Bronchial epithelial cell (primary cell): ENCODE results near the gene IFI44. TPM values are rescaled to one million over a fixed set of nuclear protein-coding genes. Genes with fewer than 3 reads are reported as not detected.

Experiments used
- DNase-seq: peaks from one replicate; pipeline ENCODE4 v3.0.0-alpha.2; 2010; ENCODE audit warnings: low read depth
- FAIRE-seq: peaks from 2 replicates; lab custom pipeline; 2011; peaks lifted over from hg19 to GRCh38; lab: Jason Lieb, UNC
- H3K27me3 ChIP-seq: 2 replicates; pipeline ENCODE4 v1.5.1; 2011; ENCODE audit warnings: low read length; ENCODE audit not compliant: control insufficient read depth, insufficient read depth
- H3K36me3 ChIP-seq: 2 replicates; pipeline ENCODE4 v1.5.1; 2011; ENCODE audit warnings: low read length; ENCODE audit not compliant: control insufficient read depth, insufficient read depth
- H3K4me3 ChIP-seq: 2 replicates; pipeline ENCODE4 v1.5.1; 2011; ENCODE audit warnings: mild to moderate bottlenecking, low read depth, low read length, control low read depth
- total RNA-seq: library from RNA; depleted of rRNA; stranded (reverse); fragments of >200 nt; gene quantifications from 2 replicates; pipeline ENCODE4 v1.2.1, GENCODE V29; 2014
- TF ChIP-seq, protein P1 (sequence below): IDR thresholded peaks from 2 replicates; pipeline ENCODE4 v1.5.1; 2011; ENCODE audit warnings: mild to moderate bottlenecking, moderate library complexity, low read length, control low read depth, inconsistent platforms; ENCODE audit not compliant: insufficient read depth, severe bottlenecking

IFI44 gene
- total RNA-seq, 1 donor from 2014 or later, result 0.26 TPM

DNA sequence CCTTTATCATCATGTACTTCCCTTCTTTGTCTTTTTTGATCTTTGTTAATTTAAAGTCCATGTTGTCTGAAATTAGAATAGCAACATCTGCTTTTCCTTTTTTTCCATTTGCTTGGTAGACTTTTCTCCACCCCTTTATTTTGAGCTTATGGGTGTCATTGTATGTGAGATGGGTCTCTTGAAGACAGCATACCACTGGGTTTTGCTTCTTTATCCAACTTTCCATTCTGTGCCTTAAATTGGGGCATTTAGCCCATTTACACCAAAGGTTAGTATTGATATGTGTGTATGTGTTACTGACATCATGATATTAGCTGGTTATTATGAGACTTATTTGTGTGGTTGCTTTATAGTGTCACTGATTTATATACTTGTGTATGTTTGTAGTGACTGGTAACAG is 50.2 kb downstream of the IFI44 start:
- Histone ChIP-seq H3K27me3 (no peaks in the 10 kb centered on the region), H3K36me3 (no peaks in the 10 kb centered on the region), H3K4me3 (no peak overlapping the region)
- FAIRE-seq, result no peak
- TF ChIP-seq, protein P1, sequence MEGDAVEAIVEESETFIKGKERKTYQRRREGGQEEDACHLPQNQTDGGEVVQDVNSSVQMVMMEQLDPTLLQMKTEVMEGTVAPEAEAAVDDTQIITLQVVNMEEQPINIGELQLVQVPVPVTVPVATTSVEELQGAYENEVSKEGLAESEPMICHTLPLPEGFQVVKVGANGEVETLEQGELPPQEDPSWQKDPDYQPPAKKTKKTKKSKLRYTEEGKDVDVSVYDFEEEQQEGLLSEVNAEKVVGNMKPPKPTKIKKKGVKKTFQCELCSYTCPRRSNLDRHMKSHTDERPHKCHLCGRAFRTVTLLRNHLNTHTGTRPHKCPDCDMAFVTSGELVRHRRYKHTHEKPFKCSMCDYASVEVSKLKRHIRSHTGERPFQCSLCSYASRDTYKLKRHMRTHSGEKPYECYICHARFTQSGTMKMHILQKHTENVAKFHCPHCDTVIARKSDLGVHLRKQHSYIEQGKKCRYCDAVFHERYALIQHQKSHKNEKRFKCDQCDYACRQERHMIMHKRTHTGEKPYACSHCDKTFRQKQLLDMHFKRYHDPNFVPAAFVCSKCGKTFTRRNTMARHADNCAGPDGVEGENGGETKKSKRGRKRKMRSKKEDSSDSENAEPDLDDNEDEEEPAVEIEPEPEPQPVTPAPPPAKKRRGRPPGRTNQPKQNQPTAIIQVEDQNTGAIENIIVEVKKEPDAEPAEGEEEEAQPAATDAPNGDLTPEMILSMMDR, result no peak
- no peak for DNase-seq

GRCh38 chr1:78702426-78702825 is 52.8 kb downstream of the IFI44 start:
- DNase-seq, result no peak
- Histone ChIP-seq H3K36me3 (no peaks in the 10 kb centered on the region), H3K4me3 (no peak overlapping the region), H3K27me3 (no peaks in the 10 kb centered on the region)
- no peak for FAIRE-seq
- TF ChIP-seq, protein P1, result no peak

DNA sequence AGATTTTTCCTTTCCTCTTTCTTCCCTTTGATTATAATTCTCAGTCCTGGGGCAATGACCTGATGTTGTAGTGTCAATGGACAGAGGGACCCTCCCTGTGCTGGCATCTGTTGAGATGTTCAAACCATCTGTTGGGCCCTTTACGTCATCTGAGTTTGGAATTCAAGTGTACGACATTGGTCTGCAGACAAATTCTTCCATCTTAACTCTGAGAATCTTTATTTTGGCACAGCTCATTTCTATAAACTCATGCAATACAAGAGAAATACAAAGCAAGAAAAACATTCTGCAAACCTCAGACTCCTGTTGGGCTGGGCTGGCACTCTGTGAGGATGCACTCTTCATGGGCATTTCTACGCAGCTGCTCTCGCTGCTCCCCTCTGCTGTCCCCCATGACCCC is 54.2 kb downstream of the IFI44 start:
- Histone ChIP-seq H3K4me3 (no peak overlapping the region), H3K27me3 (no peaks in the 10 kb centered on the region), H3K36me3 (no peaks in the 10 kb centered on the region)
- TF ChIP-seq, protein P1, result no peak
- FAIRE-seq (no peak), DNase-seq (no peak)

- TF ChIP-seq, protein P1, result no peak
- Histone ChIP-seq H3K27me3 (no peaks in the 10 kb centered on the region), H3K4me3 (no peak overlapping the region), H3K36me3 (no peaks in the 10 kb centered on the region)
- FAIRE-seq, result no peak
- no peak for DNase-seq
These were observed 62.9 kb downstream of the IFI44 start for GRCh38 chr1:78712467-78713051.

GRCh38 chr1:78713297-78713696 is 63.7 kb downstream of the IFI44 start:
- Histone ChIP-seq H3K36me3 (no peaks in the 10 kb centered on the region), H3K27me3 (no peaks in the 10 kb centered on the region), H3K4me3 (no peak overlapping the region)
- no peak for FAIRE-seq
- no peak for DNase-seq
- TF ChIP-seq, protein P1, result no peak

Other genes starting within 250 kb of the IFI44 start
- gene PTGFR, start 158.9 kb upstream of the IFI44 start, total RNA-seq, result 0.13 and 0.26 TPM in 2 replicates
- 0.13 TPM in 1 of 2 replicates, not detected in the other for gene IFI44L, start 29.4 kb upstream of the IFI44 start, total RNA-seq